Caco-2 (cell line): Measurements from ENCODE around the gene SLMAP. TPM values are rescaled to one million over a fixed set of nuclear protein-coding genes. Genes with fewer than 3 reads are reported as not detected.

Experiments used
- Bru-seq: library from RNA; stranded (reverse); fragments of 400-500 nt; gene quantifications from one replicate; lab custom pipeline; 2021; lab: Mats Ljungman, UMichigan
- BruChase-seq, 2 experiments: library from RNA; stranded (reverse); fragments of 400-500 nt; gene quantifications; one replicate each; lab custom pipeline; 2021; lab: Mats Ljungman, UMichigan
- BruUV-seq: library from RNA; stranded (reverse); fragments of 400-500 nt; replicated peaks from 2 replicates; lab custom pipeline; 2021; lab: Mats Ljungman, UMichigan
- CTCF ChIA-PET: fragments of 300-600 bp; sonication (Branson Sonifier 250); formaldehyde crosslinking; loops from one replicate; lab custom pipeline; 2022; ENCODE audit warnings: antibody characterized with exemption; lab: Charles Lee
- POLR2A ChIA-PET: fragments of 300-600 bp; sonication (Branson Sonifier 250); formaldehyde crosslinking; loops from one replicate; lab custom pipeline; 2022; ENCODE audit warnings: antibody characterized with exemption; lab: Charles Lee
- DNase-seq, 2 experiments: peaks; one replicate each; pipeline versions ENCODE4 v3.0.0 to v3.0.0-alpha.2; 2020 to 2022
- H3K27me3 ChIP-seq: replicated peaks from 2 replicates; pipeline ENCODE4 v1.6.0; 2011; ENCODE audit warnings: low read length; ENCODE audit not compliant: control insufficient read depth, insufficient read depth
- H3K36me3 ChIP-seq: 2 replicates; pipeline ENCODE4 v1.5.1; 2011; ENCODE audit warnings: low read length; ENCODE audit not compliant: control insufficient read depth, insufficient read depth
- H3K4me1 ChIP-seq: fragments of 250-450 bp; sonication (Bioruptor Pico); 2 replicates; pipeline ENCODE4 v1.5.1; 2020; ENCODE audit warnings: mild to moderate bottlenecking
- H3K4me3 ChIP-seq: 2 replicates; pipeline ENCODE4 v1.5.1; 2011; ENCODE audit warnings: low read depth, mild to moderate bottlenecking, control low read depth, low read length
- H3K9me3 ChIP-seq: fragments of 250-450 bp; sonication (Bioruptor Pico); 2 replicates; pipeline ENCODE4 v1.5.1; 2020; ENCODE audit warnings: mild to moderate bottlenecking, moderate library complexity
- H3K27ac Mint-ChIP-seq: one replicate; pipeline ENCODE4 v1.8.0; 2022; ENCODE audit warnings: mixed read lengths; ENCODE audit not compliant: unreplicated experiment
- H3K27me3 Mint-ChIP-seq: one replicate; pipeline ENCODE4 v1.8.0; 2022; ENCODE audit warnings: mixed read lengths; ENCODE audit not compliant: insufficient read depth, unreplicated experiment
- H3K36me3 Mint-ChIP-seq: one replicate; pipeline ENCODE4 v1.8.0; 2022; ENCODE audit warnings: mild to moderate bottlenecking, mixed read lengths; ENCODE audit not compliant: insufficient read depth, unreplicated experiment
- H3K4me1 Mint-ChIP-seq: one replicate; pipeline ENCODE4 v1.8.0; 2022; ENCODE audit warnings: low read depth, mixed read lengths; ENCODE audit not compliant: unreplicated experiment
- H3K4me3 Mint-ChIP-seq: one replicate; pipeline ENCODE4 v1.8.0; 2022; ENCODE audit warnings: mild to moderate bottlenecking, moderate library complexity, mixed read lengths; ENCODE audit not compliant: unreplicated experiment
- H3K9me3 Mint-ChIP-seq: one replicate; pipeline ENCODE4 v1.8.0; 2022; ENCODE audit warnings: mixed read lengths; ENCODE audit not compliant: unreplicated experiment
- CTCF ChIP-seq, 2 experiments: fragments of 200-600 bp in 1 of 2; IDR thresholded peaks; 1 replicate in 1 of 2; 2 replicates in 1 of 2; pipeline versions ENCODE4 v1.5.1 to v1.8.0; 2011 to 2022; ENCODE audit warnings: antibody characterized with exemption in 1 of 2, control low read depth in 1 of 2, inconsistent platforms in 1 of 2, low read depth in 1 of 2, low read length in 1 of 2, mild to moderate bottlenecking in 1 of 2, moderate library complexity in 1 of 2; ENCODE audit not compliant: insufficient read depth in 1 of 2, severe bottlenecking in 1 of 2, unreplicated experiment in 1 of 2
- intact Hi-C: fragments of 100-400 bp; cut with micrococcal nuclease; formaldehyde crosslinking; loops from one replicate; pipeline ENCODE4 v1.10.0; 2022; ENCODE audit not compliant: unreplicated experiment
- long read RNA-seq: library from polyadenylated mRNA; stranded (forward); transcript quantifications from one replicate; pipeline ENCODE4 v2.0.0, GENCODE V29; 2022
- total RNA-seq: library from RNA; stranded (reverse); gene quantifications from 2 replicates; pipeline ENCODE4 v1.2.3, GENCODE V29; 2022

The SLMAP gene
- total RNA-seq = 126 and 136 TPM in 2 replicates
- Bru-seq, nascent RNA = percentile 92 among the genes with signal in this experiment
- percentile 90 among the genes with signal in this experiment for BruChase-seq, experiment 1, labeled RNA remaining after a 2-hour chase
- BruChase-seq, experiment 2, labeled RNA remaining after a 6-hour chase = percentile 87 among the genes with signal in this experiment
- long read RNA-seq, full-length matches to known transcripts = 2 of 80 reads
- long read RNA-seq, partial matches to known transcripts = 14 of 80 reads
- long read RNA-seq, other reads (novel, unspliced or antisense) = 64 of 80 reads

GRCh38 chr3:57755741-57756527 lies at the start of gene SLMAP:
SLMAP (plus strand) TSS chr3:57756309; CDS start chr3:57757652, 1,343 bp downstream.
- ChIA-PET POLR2A (interaction anchor here (0.6 to 1.4 kb wide), 5 partner anchors 63 to 200 kb away, joined by 3 to 17 read pairs (median 4); partner anchors contain the start of genes ARF4 and DENND6A), CTCF (interaction anchor here (0.6 to 1.0 kb wide), 3 partner anchors 10 to 101 kb away, joined by 3 to 4 read pairs (median 3); no protein-coding TSS in a partner anchor)
- Mint-ChIP-seq H3K36me3 (peaks cover 53% of the 10 kb centered on the region), H3K9me3 (no peaks in the 10 kb centered on the region), H3K4me3 (peak within 1 kb of the TSS; percentile 95), H3K27ac (peak within 1 kb of the TSS; percentile 95), H3K27me3 (no peaks in the 10 kb centered on the region), H3K4me1 (peaks cover 12% of the 10 kb centered on the region)
- no peak for TF ChIP-seq CTCF (IDR thresholded peaks at IDR 0.05; ENCODE audit: insufficient read depth in 1 of 2, low read depth in 1 of 2, low read length in 1 of 2, severe bottlenecking in 1 of 2, unreplicated experiment in 1 of 2)
- BruUV-seq = no TSS peak
- Histone ChIP-seq H3K4me1 (peaks cover 20% of the 10 kb centered on the region), H3K9me3 (no peaks in the 10 kb centered on the region), H3K27me3 (no peaks in the 10 kb centered on the region), H3K36me3 (0 out of 2 replicates have a peak, but pooled peaks cover 1% of the 10 kb centered on the region), H3K4me3 (peak within 1 kb of the TSS; percentile 99)
- intact Hi-C loops = loop anchor here (1.0 to 5.0 kb wide), 3 partner anchors 63 to 159 kb away; partner anchors contain the start of genes ARF4 and DENND6A
- DNase-seq = peak; percentile 96 to 98

GRCh38 chr3:57706462-57706861 lies 49.6 kb upstream of the SLMAP start:
- peaks cover 6% of the 10 kb centered on the region for H3K4me1 Mint-ChIP-seq
- intact Hi-C loops = no loop called here
- ChIA-PET POLR2A (no interaction called here), CTCF (no interaction called here)
- no peak for DNase-seq
- no peaks in the 10 kb centered on the region for H3K36me3 ChIP-seq
- H3K27me3 Mint-ChIP-seq = no peaks in the 10 kb centered on the region
- H3K9me3 ChIP-seq = no peaks in the 10 kb centered on the region
- no peak overlapping the region for H3K4me3 ChIP-seq
- TF ChIP-seq CTCF (IDR thresholded peaks at IDR 0.05; ENCODE audit: insufficient read depth in 1 of 2, low read depth in 1 of 2, low read length in 1 of 2, severe bottlenecking in 1 of 2, unreplicated experiment in 1 of 2) = no peak
- H3K4me1 ChIP-seq = peaks cover 7% of the 10 kb centered on the region
- H3K9me3 Mint-ChIP-seq = no peaks in the 10 kb centered on the region
- no peaks in the 10 kb centered on the region for H3K27me3 ChIP-seq
- no peak overlapping the region for H3K4me3 Mint-ChIP-seq
- no peak overlapping the region for H3K27ac Mint-ChIP-seq
- no TSS peak for BruUV-seq
- no peaks in the 10 kb centered on the region for H3K36me3 Mint-ChIP-seq

- CTCF ChIA-PET = no interaction called here
These were observed 47.1 kb upstream of the SLMAP start for GRCh38 chr3:57709031-57709430.

More at GRCh38 chr3:57709031-57709430, 47.1 kb upstream of the SLMAP start:
- POLR2A ChIA-PET = no interaction called here
- H3K4me1 ChIP-seq = peaks cover 7% of the 10 kb centered on the region
- no peaks in the 10 kb centered on the region for H3K27me3 ChIP-seq
- Mint-ChIP-seq H3K4me3 (no peak overlapping the region), H3K4me1 (peaks cover 6% of the 10 kb centered on the region), H3K9me3 (no peaks in the 10 kb centered on the region), H3K27ac (no peak overlapping the region), H3K36me3 (no peaks in the 10 kb centered on the region), H3K27me3 (no peaks in the 10 kb centered on the region)
- no peak overlapping the region for H3K4me3 ChIP-seq
- DNase-seq = no peak
- intact Hi-C loops = no loop called here
- TF ChIP-seq CTCF (IDR thresholded peaks at IDR 0.05; ENCODE audit: insufficient read depth in 1 of 2, low read depth in 1 of 2, low read length in 1 of 2, severe bottlenecking in 1 of 2, unreplicated experiment in 1 of 2) = no peak
- H3K9me3 ChIP-seq = no peaks in the 10 kb centered on the region
- BruUV-seq = no TSS peak
- no peaks in the 10 kb centered on the region for H3K36me3 ChIP-seq
